ENCODE measurements around the gene KRT40. TPM values are rescaled to one million over a fixed set of nuclear protein-coding genes. Genes with fewer than 3 reads are reported as not detected.

Gene KRT40
- total RNA-seq (2021) (not detected in 2 replicates), Bru-seq, nascent RNA (not detected), BruChase-seq, experiment 1, labeled RNA remaining after a 2-hour chase (not detected), BruChase-seq, experiment 2, labeled RNA remaining after a 6-hour chase (not detected)
- long read RNA-seq, result 0 reads

DNA sequence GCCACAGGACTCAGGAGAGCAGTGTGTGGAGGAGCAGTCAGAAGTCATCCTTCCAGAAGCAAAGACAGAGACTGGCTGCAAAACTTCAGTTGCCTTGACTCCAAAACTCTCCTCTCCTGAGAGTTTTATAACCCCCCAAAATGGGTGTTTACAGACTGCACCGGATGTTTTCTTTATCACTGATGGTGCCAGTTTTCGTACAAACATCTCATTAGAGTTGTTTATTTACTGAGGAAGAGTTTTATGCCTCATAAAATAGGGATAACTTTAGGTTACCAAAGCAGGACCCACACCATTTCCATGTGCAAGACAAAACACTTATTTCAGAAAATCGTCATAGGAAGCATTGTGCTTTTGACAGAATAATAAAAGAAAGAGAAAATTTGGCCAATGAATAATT lies at the start of gene KRT40:
Gene KRT40, minus strand, starts transcription at position 101 of the 400 bp plus-strand sequence. Its CDS starts 53 bp downstream, at position 48.
- H3F3A ChIP-seq (ENCODE audit: insufficient read depth, low read depth), result no peaks in the 10 kb centered on the region
- CTCF ChIA-PET, result no interaction called here

DNA sequence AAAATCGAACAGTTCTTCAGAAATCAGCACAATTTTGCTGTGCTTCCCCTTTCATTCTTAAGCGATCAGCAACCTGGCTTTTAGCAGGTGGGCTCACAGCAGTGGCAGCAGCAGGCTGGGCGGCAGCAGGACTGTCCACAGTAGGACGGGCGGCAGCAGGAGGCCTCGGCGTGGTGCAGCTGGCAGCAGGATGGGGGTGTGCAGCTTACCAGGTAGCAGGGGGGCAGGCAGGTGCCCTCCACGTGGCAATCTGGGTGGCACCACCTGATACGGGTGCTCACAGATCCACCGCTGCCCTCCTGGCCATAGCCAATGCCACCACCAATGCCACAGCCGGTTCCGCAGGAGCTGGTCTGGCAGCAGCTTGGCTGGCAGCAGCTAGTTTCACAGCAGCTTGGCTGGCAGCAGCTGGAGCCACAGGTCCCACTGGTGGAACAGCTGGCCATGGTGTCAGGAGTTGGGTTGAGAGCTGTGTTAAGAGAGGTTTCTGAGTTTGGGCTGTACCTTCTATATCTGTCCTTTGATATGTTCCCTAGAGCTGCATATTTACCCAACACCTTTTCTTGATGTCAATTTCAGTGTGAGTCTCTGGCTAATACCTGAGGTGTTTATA lies 45.6 kb upstream of the KRT40 start, which contains the start of gene KRTAP1-4:
Gene KRTAP1-4, minus strand, starts transcription at position 563 of the 613 bp plus-strand sequence. Its CDS starts 117 bp downstream, at position 446.
- Histone ChIP-seq H3K4me1 (replicated peaks; ENCODE audit: insufficient read depth) (peaks cover 15% of the 10 kb centered on the region), H3K27me3 (ENCODE audit: insufficient read depth, low read depth) (no peaks in the 10 kb centered on the region), H3K79me2 (ENCODE audit: low read depth) (no peaks in the 10 kb centered on the region), H2AFZ (no peak within 1 kb of the TSS), H3K9me3 (ENCODE audit: insufficient read depth, low read depth) (no peaks in the 10 kb centered on the region), H3K4me2 (no peak within 1 kb of the TSS), H3F3A (ENCODE audit: insufficient read depth, low read depth) (peaks cover 9% of the 10 kb centered on the region; the same call in 1 of the 2 replicates), H3K36me3 (ENCODE audit: low read depth) (no peaks in the 10 kb centered on the region), H3K9me2 (ENCODE audit: insufficient read depth) (no peaks in the 10 kb centered on the region), H3K4me3 (no peak within 1 kb of the TSS), H4K20me1 (ENCODE audit: insufficient read depth) (no peaks in the 10 kb centered on the region), H3K27ac (no peak within 1 kb of the TSS)
- no TSS peak for BruUV-seq (replicated peaks)
- POLR2A ChIA-PET (ENCODE audit: unreplicated experiment), result no interaction called here
- CTCF ChIA-PET, result no interaction called here
- TF ChIP-seq, protein P1, sequence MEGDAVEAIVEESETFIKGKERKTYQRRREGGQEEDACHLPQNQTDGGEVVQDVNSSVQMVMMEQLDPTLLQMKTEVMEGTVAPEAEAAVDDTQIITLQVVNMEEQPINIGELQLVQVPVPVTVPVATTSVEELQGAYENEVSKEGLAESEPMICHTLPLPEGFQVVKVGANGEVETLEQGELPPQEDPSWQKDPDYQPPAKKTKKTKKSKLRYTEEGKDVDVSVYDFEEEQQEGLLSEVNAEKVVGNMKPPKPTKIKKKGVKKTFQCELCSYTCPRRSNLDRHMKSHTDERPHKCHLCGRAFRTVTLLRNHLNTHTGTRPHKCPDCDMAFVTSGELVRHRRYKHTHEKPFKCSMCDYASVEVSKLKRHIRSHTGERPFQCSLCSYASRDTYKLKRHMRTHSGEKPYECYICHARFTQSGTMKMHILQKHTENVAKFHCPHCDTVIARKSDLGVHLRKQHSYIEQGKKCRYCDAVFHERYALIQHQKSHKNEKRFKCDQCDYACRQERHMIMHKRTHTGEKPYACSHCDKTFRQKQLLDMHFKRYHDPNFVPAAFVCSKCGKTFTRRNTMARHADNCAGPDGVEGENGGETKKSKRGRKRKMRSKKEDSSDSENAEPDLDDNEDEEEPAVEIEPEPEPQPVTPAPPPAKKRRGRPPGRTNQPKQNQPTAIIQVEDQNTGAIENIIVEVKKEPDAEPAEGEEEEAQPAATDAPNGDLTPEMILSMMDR (conservative IDR thresholded peaks at IDR 0.05), result no peak
- no peak for TF ChIP-seq EZH2 (IDR thresholded peaks at IDR 0.05; ENCODE audit: low read depth)
- no peak for DNase-seq
- intact Hi-C loops (cut with micrococcal nuclease; ENCODE audit: unreplicated experiment), result no loop called here

More for the DNA sequence above, at the start of gene KRT40:
- no peaks in the 10 kb centered on the region for H3K36me3 ChIP-seq (ENCODE audit: low read depth)
- H4K20me1 ChIP-seq (ENCODE audit: insufficient read depth), result no peaks in the 10 kb centered on the region
- H3K4me3 ChIP-seq, result no peak within 1 kb of the TSS
- POLR2A ChIA-PET (ENCODE audit: unreplicated experiment), result interaction anchor here (0.6 kb wide), 1 partner anchor 148 kb away, joined by 3 read pairs; no protein-coding TSS in a partner anchor
- H3K27me3 ChIP-seq (ENCODE audit: insufficient read depth, low read depth), result no peaks in the 10 kb centered on the region
- no peaks in the 10 kb centered on the region for H3K9me3 ChIP-seq (ENCODE audit: insufficient read depth, low read depth)
- H2AFZ ChIP-seq, result no peak within 1 kb of the TSS; the same call in 1 of the 2 replicates
- H3K27ac ChIP-seq, result no peak within 1 kb of the TSS
- DNase-seq, result no peak
- no peak within 1 kb of the TSS for H3K4me2 ChIP-seq
- no peaks in the 10 kb centered on the region for H3K4me1 ChIP-seq (replicated peaks; ENCODE audit: insufficient read depth)
- intact Hi-C loops (cut with micrococcal nuclease; ENCODE audit: unreplicated experiment), result no loop called here
- no peak for TF ChIP-seq EZH2 (IDR thresholded peaks at IDR 0.05; ENCODE audit: low read depth)
- TF ChIP-seq, protein P1 (conservative IDR thresholded peaks at IDR 0.05), result no peak
- H3K79me2 ChIP-seq (ENCODE audit: low read depth), result no peaks in the 10 kb centered on the region
- H3K9me2 ChIP-seq (ENCODE audit: insufficient read depth), result no peaks in the 10 kb centered on the region
- no TSS peak for BruUV-seq (replicated peaks)

DNA sequence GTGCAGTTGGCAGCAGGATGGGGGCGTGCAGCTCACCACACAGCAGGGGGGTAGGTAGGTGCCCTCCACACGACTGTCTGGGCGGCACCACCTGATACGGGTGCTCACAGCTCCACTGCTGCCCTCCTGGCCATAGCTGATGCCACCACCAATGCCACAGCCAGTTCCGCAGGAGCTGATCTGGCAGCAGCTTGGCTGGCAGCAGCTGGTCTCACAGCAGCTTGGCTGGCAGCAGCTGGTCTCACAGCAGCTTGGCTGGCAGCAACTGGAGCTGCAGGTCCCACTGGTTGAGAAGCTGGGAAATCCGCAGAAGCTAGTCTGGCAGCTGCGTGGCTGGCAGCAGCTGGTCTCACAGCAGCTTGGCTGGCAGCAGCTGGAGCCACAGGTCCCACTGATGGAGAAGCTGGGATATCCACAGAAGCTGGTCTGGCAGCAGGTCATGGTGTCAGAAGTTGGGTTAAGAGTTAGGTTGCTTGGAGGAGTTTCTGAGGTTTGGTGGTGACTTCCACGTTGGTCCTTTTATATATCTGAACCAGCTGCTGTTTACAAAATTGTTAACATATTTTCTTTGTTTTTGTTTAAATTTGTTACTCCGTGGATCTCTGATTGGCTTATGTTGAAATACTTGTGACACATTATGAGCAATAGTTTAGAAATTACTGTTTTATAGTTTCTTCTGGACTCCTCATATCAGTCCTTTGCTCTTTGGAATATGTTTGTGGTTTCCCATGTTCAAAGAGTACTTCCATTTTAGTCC lies 42.8 kb upstream of the KRT40 start, which contains the start of gene KRTAP1-5:
Gene KRTAP1-5, minus strand, starts transcription at position 494 of the 757 bp plus-strand sequence. Its CDS starts 53 bp downstream, at position 441.
- Histone ChIP-seq H2AFZ (peak within 1 kb of the TSS; percentile 12; the same call in 1 of the 2 replicates), H3K79me2 (ENCODE audit: low read depth) (no peaks in the 10 kb centered on the region), H3F3A (ENCODE audit: insufficient read depth, low read depth) (peaks cover 9% of the 10 kb centered on the region; the same call in 1 of the 2 replicates), H3K36me3 (ENCODE audit: low read depth) (no peaks in the 10 kb centered on the region), H3K9me3 (ENCODE audit: insufficient read depth, low read depth) (peaks cover 5% of the 10 kb centered on the region; the same call in 1 of the 2 replicates), H3K4me3 (no peak within 1 kb of the TSS), H4K20me1 (ENCODE audit: insufficient read depth) (no peaks in the 10 kb centered on the region), H3K9me2 (ENCODE audit: insufficient read depth) (no peaks in the 10 kb centered on the region), H3K4me1 (replicated peaks; ENCODE audit: insufficient read depth) (peaks cover 14% of the 10 kb centered on the region), H3K4me2 (peak within 1 kb of the TSS; percentile 4; the same call in 1 of the 2 replicates), H3K27ac (peak within 1 kb of the TSS; percentile 19; the same call in 1 of the 2 replicates), H3K27me3 (ENCODE audit: insufficient read depth, low read depth) (no peaks in the 10 kb centered on the region)
- CTCF ChIA-PET, result interaction anchor here (0.6 kb wide), 1 partner anchor 46 kb away, joined by 3 read pairs; no protein-coding TSS in a partner anchor
- DNase-seq, result peak in 1 of 2 experiments; percentile 52
- POLR2A ChIA-PET (ENCODE audit: unreplicated experiment), result no interaction called here
- no TSS peak for BruUV-seq (replicated peaks)
- TF ChIP-seq, protein P1 (conservative IDR thresholded peaks at IDR 0.05), result no peak
- no peak for TF ChIP-seq EZH2 (IDR thresholded peaks at IDR 0.05; ENCODE audit: low read depth)
- intact Hi-C loops (cut with micrococcal nuclease; ENCODE audit: unreplicated experiment), result no loop called here
